ENCODE measurements around the gene ADGRB3.

The ADGRB3 gene

DNA sequence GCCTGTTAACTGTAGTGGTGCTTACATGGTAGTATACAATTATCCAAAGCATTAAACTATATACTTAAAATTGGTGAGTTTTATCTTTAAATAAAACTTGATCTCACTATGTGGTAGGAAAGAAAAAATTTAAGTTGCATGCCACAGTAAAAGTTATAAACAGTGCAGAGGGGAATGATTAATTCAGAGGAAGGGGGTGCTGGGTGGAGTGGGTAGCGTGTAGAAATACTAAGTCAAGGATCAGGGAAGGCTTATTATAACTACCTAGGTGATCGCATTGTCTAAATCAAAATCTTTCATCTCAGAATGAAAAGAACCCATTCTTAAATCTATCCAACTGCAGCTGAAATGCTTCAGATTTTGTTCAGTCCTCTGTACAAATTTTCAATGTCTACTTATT is 428.3 kb downstream of the ADGRB3 start:
- no peak for DNase-seq (ENCODE audit: extremely low read depth, low read depth)
- no peak overlapping the region for H3K4me3 ChIP-seq (replicated peaks; ENCODE audit: low read depth, low read length)
- TF ChIP-seq, protein P1, sequence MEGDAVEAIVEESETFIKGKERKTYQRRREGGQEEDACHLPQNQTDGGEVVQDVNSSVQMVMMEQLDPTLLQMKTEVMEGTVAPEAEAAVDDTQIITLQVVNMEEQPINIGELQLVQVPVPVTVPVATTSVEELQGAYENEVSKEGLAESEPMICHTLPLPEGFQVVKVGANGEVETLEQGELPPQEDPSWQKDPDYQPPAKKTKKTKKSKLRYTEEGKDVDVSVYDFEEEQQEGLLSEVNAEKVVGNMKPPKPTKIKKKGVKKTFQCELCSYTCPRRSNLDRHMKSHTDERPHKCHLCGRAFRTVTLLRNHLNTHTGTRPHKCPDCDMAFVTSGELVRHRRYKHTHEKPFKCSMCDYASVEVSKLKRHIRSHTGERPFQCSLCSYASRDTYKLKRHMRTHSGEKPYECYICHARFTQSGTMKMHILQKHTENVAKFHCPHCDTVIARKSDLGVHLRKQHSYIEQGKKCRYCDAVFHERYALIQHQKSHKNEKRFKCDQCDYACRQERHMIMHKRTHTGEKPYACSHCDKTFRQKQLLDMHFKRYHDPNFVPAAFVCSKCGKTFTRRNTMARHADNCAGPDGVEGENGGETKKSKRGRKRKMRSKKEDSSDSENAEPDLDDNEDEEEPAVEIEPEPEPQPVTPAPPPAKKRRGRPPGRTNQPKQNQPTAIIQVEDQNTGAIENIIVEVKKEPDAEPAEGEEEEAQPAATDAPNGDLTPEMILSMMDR (IDR thresholded peaks at IDR 0.05; ENCODE audit: low read depth, low read length, missing control alignments), result no peak

DNA sequence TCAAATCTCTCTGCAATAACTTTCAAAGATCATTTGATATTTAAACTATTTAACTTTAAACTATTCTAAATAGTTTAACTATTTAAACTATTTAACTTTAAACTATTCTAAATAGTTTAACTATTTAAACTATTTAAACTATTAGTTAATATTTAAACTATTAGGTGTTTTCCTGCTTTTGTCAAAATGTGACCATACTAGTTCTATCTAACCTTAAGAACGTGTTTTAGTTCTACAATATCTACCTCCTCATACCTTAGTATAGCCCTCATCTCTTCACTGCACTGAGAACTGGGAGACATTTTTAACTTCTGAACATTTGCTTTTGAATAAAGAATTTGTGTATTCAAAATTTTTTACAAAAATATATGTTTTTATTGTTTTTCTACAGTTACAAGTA is 429.1 kb downstream of the ADGRB3 start:
- H3K4me3 ChIP-seq (replicated peaks; ENCODE audit: low read depth, low read length), result no peak overlapping the region
- TF ChIP-seq, protein P1 (IDR thresholded peaks at IDR 0.05; ENCODE audit: low read depth, low read length, missing control alignments), result no peak
- no peak for DNase-seq (ENCODE audit: extremely low read depth, low read depth)

DNA sequence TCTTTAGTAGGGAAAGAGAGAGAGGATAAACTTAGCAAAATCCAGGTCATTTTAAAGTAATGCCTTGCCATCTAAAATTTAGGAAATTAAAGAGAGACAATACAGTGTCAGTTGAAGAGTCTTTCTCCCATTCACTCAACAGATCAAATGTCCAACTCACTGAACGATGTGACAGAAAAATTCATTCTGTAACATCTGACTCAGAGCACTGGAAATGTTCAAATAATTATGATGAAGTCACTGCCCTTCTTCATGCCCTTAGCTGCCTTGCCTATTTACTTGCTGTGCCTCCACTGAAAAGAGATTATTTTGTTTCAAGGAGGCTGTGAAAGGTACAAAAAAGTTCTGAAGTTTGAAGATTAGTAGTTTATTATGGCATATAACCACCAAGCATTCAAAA is 434.8 kb downstream of the ADGRB3 start:
- H3K4me3 ChIP-seq (replicated peaks; ENCODE audit: low read depth, low read length), result no peak overlapping the region
- TF ChIP-seq, protein P1 (IDR thresholded peaks at IDR 0.05; ENCODE audit: low read depth, low read length, missing control alignments), result no peak
- DNase-seq (ENCODE audit: extremely low read depth, low read depth), result no peak

DNA sequence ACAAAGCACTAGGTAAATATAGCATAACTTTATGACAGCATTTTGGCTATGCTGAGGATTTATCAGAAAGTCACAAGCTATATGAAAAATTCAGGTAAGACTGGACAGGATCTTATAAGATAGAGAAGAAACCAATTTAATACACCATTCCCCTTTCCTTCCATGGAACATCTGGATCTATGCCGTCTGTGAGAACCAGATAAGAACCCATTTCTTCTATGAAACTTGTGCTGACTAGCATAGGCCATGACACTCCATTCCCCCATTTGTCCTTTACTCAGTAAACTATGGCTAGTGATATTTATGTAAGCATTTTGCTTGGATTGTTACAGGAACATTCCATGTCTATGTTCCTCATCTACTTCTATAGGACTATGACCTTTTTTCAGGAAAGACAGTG is 437.7 kb downstream of the ADGRB3 start:
- no peak overlapping the region for H3K4me3 ChIP-seq (replicated peaks; ENCODE audit: low read depth, low read length)
- TF ChIP-seq, protein P1 (IDR thresholded peaks at IDR 0.05; ENCODE audit: low read depth, low read length, missing control alignments), result no peak
- DNase-seq (ENCODE audit: extremely low read depth, low read depth), result no peak

DNA sequence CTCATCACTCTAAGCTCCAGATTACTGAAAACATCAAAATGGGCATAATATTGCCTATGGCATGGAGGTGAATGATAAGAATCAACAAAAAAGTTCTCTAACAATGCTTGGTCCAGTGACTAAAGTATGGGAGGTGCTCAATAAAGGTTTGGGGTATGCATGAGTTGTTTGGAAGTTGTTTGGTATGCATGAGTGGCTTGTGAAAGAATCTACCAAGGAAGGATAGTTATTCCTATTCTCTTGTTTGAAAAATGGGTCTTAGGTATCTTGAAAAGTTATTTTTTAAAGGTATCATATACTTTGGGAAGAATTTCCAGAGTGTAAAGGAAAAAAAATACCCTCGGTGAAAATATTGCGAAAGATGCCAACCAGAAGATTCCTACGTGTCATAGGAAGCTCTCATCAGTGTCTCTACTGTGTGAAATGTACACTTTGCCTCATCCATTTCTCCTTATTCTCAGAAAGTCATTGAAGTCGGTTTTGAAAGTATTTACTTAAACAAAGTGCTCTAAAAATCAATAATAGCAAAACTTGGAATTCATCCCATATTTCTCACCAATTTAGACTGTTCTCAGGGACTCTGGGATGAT is 449.8 kb downstream of the ADGRB3 start:
- DNase-seq (ENCODE audit: extremely low read depth, low read depth), result no peak
- no peak overlapping the region for H3K4me3 ChIP-seq (replicated peaks; ENCODE audit: low read depth, low read length)
- TF ChIP-seq, protein P1 (IDR thresholded peaks at IDR 0.05; ENCODE audit: low read depth, low read length, missing control alignments), result no peak

DNA sequence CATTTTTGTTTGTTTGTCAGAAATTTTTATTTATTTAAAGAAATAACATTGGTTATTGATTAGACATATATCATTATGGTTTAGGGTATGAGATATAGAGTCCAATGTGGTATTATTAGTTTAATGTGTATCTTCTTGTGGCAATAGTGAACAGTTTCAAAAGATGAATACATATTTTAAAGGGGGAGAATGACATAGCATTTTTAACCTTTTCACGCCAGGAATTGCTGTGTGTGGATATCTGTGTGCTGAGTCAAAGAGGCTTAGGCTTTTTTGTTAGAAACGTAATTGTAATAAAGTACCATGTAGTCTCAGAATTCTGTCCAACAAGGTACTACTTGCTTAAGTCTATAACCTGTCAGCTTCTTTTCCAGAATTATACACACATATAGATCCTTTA is 451.6 kb downstream of the ADGRB3 start:
- H3K4me3 ChIP-seq (replicated peaks; ENCODE audit: low read depth, low read length), result no peak overlapping the region
- DNase-seq (ENCODE audit: extremely low read depth, low read depth), result no peak
- TF ChIP-seq, protein P1 (IDR thresholded peaks at IDR 0.05; ENCODE audit: low read depth, low read length, missing control alignments), result no peak

DNA sequence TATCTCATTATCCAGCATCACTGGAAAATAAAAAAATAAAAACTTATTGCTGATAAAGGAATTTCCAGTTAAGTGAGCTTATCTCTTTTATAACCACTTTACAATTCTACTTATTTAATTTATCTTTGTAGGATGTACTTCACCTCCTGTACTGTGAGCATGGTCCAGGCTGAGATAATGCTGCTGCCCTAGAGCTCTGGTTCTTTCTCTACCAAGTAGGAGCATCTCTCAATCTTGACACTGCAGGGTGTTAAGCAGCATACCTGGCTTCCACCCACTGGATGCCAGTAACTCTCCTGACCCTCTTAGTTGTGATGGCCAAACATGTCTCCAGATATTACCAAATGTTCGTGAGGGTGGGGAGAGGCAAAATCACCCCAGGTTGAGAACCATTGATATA is 454.5 kb downstream of the ADGRB3 start:
- H3K4me3 ChIP-seq (replicated peaks; ENCODE audit: low read depth, low read length), result no peak overlapping the region
- DNase-seq (ENCODE audit: extremely low read depth, low read depth), result no peak
- TF ChIP-seq, protein P1 (IDR thresholded peaks at IDR 0.05; ENCODE audit: low read depth, low read length, missing control alignments), result no peak
